ENCODE measurements around the gene EIF2S3B. TPM values are rescaled to one million over a fixed set of nuclear protein-coding genes. Genes with fewer than 3 reads are reported as not detected.

EIF2S3B gene
- polyA plus RNA-seq, 1 of the 3 experiments (the other 2 are of a cell fraction): 0.07 TPM

DNA sequence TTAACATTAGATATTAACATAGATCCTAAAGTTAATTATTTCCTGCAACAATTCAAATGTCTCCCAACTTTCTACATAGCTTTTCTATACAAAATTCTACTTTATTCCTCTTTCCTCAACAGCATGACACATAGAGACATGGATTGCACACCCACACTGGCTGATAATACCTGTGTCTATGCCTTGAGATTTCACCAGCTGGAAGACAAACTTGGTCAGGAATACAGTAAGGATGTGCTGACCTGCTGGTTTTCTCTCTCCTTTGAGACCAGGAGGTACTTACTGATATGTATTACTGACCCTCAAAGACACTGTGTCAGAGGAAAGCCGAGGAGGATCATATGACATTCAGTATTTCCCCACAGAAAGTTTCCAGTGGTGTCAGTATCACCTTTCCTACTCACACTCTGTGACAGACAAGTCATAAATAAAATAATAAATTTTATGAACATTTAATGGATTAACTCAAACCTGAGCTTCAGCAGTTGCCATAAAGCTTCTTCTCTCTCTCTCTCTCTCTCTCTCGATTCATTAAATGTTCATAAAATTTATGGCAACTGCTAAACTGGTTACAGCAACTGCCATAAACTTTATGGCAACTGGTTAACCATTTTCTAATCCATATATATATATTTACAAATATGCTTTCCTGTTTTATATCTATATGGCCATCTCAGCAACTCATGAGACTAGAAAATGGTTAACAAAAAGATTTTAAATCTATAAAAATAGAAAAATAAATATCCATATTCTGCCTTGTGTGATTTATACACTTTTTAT lies 22.7 kb downstream of the EIF2S3B start:
- Histone ChIP-seq H3K4me3 (ENCODE audit: low read depth in 2 of 2, low read length in 1 of 2) (no peak overlapping the region), H3K9me2 (no peaks in the 10 kb centered on the region), H4K20me1 (ENCODE audit: insufficient read depth) (no peaks in the 10 kb centered on the region), H3K4me2 (no peak overlapping the region), H3F3A (replicated peaks; ENCODE audit: insufficient read depth) (peaks cover 6% of the 10 kb centered on the region), H2AFZ (ENCODE audit: low read depth) (no peak overlapping the region), H3K9ac (no peak overlapping the region), H3K4me1 (ENCODE audit: control insufficient read depth in 1 of 2, insufficient read depth in 2 of 2, low read depth in 1 of 2, low read length in 1 of 2) (no peaks in the 10 kb centered on the region), H3K9me3 (no peaks in the 10 kb centered on the region), H3K36me3 (replicated peaks in 1 of 2; ENCODE audit: control insufficient read depth in 1 of 2, insufficient read depth in 2 of 2, low read length in 1 of 2) (no peaks in the 10 kb centered on the region), H3K27ac (ENCODE audit: low read depth in 2 of 2, low read length in 1 of 2) (no peak overlapping the region), H3K79me2 (ENCODE audit: insufficient read depth) (no peaks in the 10 kb centered on the region), H3K27me3 (ENCODE audit: insufficient read depth) (no peaks in the 10 kb centered on the region; the same call in 1 of the 2 replicates)
- POLR2A ChIA-PET: no interaction called here
- CTCF ChIA-PET: interaction anchor here (1.0 to 1.2 kb wide), 2 partner anchors 13 to 344 kb away, joined by 3 read pairs; no protein-coding TSS in a partner anchor
- DNase-seq: no peak
- no peak for TF ChIP-seq JUND (IDR thresholded peaks at IDR 0.05)
- TF ChIP-seq FOSL2 (IDR thresholded peaks at IDR 0.05; ENCODE audit: borderline replicate concordance, low read depth): no peak
- TF ChIP-seq SMC3 (IDR thresholded peaks at IDR 0.05; ENCODE audit: low read depth, low read length): no peak
- TF ChIP-seq, protein P1, sequence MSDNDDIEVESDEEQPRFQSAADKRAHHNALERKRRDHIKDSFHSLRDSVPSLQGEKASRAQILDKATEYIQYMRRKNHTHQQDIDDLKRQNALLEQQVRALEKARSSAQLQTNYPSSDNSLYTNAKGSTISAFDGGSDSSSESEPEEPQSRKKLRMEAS (IDR thresholded peaks at IDR 0.05; ENCODE audit: low read depth): no peak
- TF ChIP-seq MXI1 (IDR thresholded peaks at IDR 0.05; ENCODE audit: low read depth, low read length): no peak
- TF ChIP-seq RCOR1 (IDR thresholded peaks at IDR 0.05; ENCODE audit: low read length): no peak
- TF ChIP-seq CHD2 (IDR thresholded peaks at IDR 0.05; ENCODE audit: low read length, partially characterized antibody): no peak
- TF ChIP-seq TCF12 (IDR thresholded peaks at IDR 0.05): no peak
- TF ChIP-seq, protein P2, sequence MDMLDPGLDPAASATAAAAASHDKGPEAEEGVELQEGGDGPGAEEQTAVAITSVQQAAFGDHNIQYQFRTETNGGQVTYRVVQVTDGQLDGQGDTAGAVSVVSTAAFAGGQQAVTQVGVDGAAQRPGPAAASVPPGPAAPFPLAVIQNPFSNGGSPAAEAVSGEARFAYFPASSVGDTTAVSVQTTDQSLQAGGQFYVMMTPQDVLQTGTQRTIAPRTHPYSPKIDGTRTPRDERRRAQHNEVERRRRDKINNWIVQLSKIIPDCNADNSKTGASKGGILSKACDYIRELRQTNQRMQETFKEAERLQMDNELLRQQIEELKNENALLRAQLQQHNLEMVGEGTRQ (IDR thresholded peaks at IDR 0.05; ENCODE audit: borderline replicate concordance, low read depth, low read length): no peak
- WGBS (ENCODE audit: low lambda C conversion rate): 0% methylated on average over 2 of the region's 2 CpGs

DNA sequence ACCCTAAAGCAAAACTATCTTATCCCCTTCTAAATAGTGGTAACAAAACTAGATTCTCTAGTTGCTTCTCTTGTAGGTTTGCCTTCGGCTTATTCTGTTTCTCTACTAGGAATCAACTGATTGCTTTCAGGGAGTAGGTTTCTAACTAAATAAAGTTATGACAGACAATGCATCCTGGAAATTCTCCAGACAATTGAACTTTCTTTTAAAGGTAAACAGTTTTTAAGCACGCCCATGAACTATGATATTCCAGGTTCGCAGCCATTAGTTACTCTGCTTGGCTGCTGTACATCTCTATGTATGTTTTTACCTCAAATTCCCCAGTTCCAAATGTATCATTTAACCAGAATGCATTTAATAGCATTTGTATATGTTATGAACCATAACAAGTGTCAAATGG lies 23.9 kb downstream of the EIF2S3B start:
- H3K9me3 ChIP-seq: no peaks in the 10 kb centered on the region
- CTCF ChIA-PET: no interaction called here
- H4K20me1 ChIP-seq (ENCODE audit: insufficient read depth): no peaks in the 10 kb centered on the region
- WGBS (ENCODE audit: low lambda C conversion rate): 7% methylated on average over 3 of the region's 3 CpGs
- no peak overlapping the region for H3K27ac ChIP-seq (ENCODE audit: low read depth in 2 of 2, low read length in 1 of 2)
- peaks cover 6% of the 10 kb centered on the region for H3F3A ChIP-seq (replicated peaks; ENCODE audit: insufficient read depth)
- POLR2A ChIA-PET: no interaction called here
- no peaks in the 10 kb centered on the region for H3K4me1 ChIP-seq (ENCODE audit: control insufficient read depth in 1 of 2, insufficient read depth in 2 of 2, low read depth in 1 of 2, low read length in 1 of 2)
- no peak overlapping the region for H2AFZ ChIP-seq (ENCODE audit: low read depth)
- H3K4me3 ChIP-seq (ENCODE audit: low read depth in 2 of 2, low read length in 1 of 2): no peak overlapping the region
- DNase-seq: no peak
- no peaks in the 10 kb centered on the region for H3K36me3 ChIP-seq (replicated peaks in 1 of 2; ENCODE audit: control insufficient read depth in 1 of 2, insufficient read depth in 2 of 2, low read length in 1 of 2)
- H3K79me2 ChIP-seq (ENCODE audit: insufficient read depth): no peaks in the 10 kb centered on the region
- no peaks in the 10 kb centered on the region for H3K27me3 ChIP-seq (ENCODE audit: insufficient read depth)
- no peaks in the 10 kb centered on the region for H3K9me2 ChIP-seq
- TF ChIP-seq TEAD4 (IDR thresholded peaks at IDR 0.05; ENCODE audit: borderline replicate concordance, insufficient read depth) (no peak), SIN3A (IDR thresholded peaks at IDR 0.05; ENCODE audit: borderline replicate concordance, low read depth, low read length) (no peak), FOXJ3 (CRISPR knock-in tag; IDR thresholded peaks at IDR 0.05) (no peak), NFIC (IDR thresholded peaks at IDR 0.05; ENCODE audit: borderline replicate concordance) (no peak), NRF1 (IDR thresholded peaks at IDR 0.05; ENCODE audit: low read depth, low read length) (no peak), CHD2 (IDR thresholded peaks at IDR 0.05; ENCODE audit: low read length, partially characterized antibody) (no peak), RFX5 (IDR thresholded peaks at IDR 0.05; ENCODE audit: low read length) (no peak), EP300 (IDR thresholded peaks at IDR 0.05; ENCODE audit: borderline replicate concordance in 1 of 2, low read depth in 1 of 2, low read length in 1 of 2) (no peak)
- TF ChIP-seq, protein P3, sequence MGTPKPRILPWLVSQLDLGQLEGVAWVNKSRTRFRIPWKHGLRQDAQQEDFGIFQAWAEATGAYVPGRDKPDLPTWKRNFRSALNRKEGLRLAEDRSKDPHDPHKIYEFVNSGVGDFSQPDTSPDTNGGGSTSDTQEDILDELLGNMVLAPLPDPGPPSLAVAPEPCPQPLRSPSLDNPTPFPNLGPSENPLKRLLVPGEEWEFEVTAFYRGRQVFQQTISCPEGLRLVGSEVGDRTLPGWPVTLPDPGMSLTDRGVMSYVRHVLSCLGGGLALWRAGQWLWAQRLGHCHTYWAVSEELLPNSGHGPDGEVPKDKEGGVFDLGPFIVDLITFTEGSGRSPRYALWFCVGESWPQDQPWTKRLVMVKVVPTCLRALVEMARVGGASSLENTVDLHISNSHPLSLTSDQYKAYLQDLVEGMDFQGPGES (IDR thresholded peaks at IDR 0.05; ENCODE audit: low read depth, low read length): no peak
- TF ChIP-seq, protein P4, sequence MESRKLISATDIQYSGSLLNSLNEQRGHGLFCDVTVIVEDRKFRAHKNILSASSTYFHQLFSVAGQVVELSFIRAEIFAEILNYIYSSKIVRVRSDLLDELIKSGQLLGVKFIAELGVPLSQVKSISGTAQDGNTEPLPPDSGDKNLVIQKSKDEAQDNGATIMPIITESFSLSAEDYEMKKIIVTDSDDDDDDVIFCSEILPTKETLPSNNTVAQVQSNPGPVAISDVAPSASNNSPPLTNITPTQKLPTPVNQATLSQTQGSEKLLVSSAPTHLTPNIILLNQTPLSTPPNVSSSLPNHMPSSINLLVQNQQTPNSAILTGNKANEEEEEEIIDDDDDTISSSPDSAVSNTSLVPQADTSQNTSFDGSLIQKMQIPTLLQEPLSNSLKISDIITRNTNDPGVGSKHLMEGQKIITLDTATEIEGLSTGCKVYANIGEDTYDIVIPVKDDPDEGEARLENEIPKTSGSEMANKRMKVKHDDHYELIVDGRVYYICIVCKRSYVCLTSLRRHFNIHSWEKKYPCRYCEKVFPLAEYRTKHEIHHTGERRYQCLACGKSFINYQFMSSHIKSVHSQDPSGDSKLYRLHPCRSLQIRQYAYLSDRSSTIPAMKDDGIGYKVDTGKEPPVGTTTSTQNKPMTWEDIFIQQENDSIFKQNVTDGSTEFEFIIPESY (IDR thresholded peaks at IDR 0.05; ENCODE audit: borderline replicate concordance, low read depth): no peak
- H3K4me2 ChIP-seq: no peak overlapping the region
- no peak overlapping the region for H3K9ac ChIP-seq

All from SK-N-SH (cell line).